GM12873 (cell line): ENCODE results near the gene GPC5.

Source experiments
- TF ChIP-seq, protein P1 (sequence below): IDR thresholded peaks from 2 replicates; pipeline ENCODE4 v1.5.1; 2012; ENCODE audit warnings: low read depth, mild to moderate bottlenecking, moderate library complexity, low read length, control low read depth; ENCODE audit not compliant: insufficient read depth; ENCODE audit errors: missing control alignments

Gene GPC5

GRCh38 chr13:91574766-91575165 lies 176.3 kb downstream of the GPC5 start:
- TF ChIP-seq, protein P1, sequence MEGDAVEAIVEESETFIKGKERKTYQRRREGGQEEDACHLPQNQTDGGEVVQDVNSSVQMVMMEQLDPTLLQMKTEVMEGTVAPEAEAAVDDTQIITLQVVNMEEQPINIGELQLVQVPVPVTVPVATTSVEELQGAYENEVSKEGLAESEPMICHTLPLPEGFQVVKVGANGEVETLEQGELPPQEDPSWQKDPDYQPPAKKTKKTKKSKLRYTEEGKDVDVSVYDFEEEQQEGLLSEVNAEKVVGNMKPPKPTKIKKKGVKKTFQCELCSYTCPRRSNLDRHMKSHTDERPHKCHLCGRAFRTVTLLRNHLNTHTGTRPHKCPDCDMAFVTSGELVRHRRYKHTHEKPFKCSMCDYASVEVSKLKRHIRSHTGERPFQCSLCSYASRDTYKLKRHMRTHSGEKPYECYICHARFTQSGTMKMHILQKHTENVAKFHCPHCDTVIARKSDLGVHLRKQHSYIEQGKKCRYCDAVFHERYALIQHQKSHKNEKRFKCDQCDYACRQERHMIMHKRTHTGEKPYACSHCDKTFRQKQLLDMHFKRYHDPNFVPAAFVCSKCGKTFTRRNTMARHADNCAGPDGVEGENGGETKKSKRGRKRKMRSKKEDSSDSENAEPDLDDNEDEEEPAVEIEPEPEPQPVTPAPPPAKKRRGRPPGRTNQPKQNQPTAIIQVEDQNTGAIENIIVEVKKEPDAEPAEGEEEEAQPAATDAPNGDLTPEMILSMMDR, result no peak

DNA sequence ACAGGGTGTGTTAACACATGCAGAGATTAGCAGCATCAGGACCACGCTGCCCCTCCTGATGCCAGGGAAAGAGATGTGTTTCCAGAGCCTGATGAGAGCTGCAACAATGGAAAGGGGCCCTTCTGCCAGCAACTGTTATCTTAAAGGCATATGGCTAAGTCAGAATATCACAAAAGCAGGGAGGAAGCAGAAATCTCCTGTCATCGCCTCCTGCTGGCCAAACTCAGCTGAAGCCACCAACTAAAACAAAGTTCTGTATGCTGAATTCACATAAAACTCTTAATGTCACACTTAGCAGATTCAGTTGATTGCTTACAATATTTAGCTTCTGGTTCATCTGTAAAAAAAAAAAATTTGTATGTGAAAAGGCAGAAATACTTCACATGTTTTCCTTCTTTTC lies 178.2 kb downstream of the GPC5 start:
- TF ChIP-seq, protein P1, result peak; percentile 59

DNA sequence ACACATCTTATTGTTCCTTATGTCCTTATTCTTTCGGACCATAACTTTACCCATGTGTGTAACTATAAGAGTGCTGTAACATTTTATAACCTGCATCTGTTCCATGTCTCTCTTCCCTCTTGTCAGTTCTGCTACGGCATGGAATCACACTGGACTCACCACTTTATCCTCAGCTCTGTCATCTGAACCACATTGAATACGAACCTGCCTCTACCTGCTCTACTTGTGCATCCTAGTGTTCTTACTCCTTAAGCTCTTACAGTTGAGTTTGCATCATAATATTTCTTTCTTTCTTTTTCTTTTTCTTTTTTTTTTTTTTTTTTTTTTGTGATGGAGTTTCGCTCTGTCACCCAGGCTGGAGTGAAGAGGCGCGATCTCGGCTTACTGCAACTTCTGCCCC lies 180.9 kb downstream of the GPC5 start:
- TF ChIP-seq, protein P1, result no peak

GRCh38 chr13:91580749-91581148 lies 182.3 kb downstream of the GPC5 start:
- TF ChIP-seq, protein P1, result no peak

GRCh38 chr13:91586609-91587008 lies 188.2 kb downstream of the GPC5 start:
- TF ChIP-seq, protein P1, result no peak

DNA sequence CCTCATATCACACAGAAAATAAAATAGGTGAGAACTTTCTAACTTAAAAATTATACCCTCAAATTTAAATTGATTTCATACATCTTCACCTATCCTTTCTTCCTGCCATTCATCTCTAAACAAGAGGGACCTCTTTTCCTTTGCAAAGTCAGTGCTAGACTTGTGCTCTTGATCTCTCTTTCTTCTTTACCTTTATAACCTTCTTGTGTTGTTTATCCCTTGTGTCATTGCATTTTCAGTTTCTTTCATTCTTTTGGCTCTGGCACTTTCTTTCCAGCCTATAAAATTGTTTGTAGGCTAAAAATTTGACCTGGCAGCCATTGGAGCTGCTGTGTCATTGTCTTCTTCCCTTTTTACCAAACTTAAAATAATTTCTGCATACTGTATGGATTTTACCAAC lies 190.1 kb downstream of the GPC5 start:
- TF ChIP-seq, protein P1, result no peak

- TF ChIP-seq, protein P1, result no peak
These were observed 193.9 kb downstream of the GPC5 start for GRCh38 chr13:91592056-91593014.
